Measurements from ENCODE around the gene ZDHHC23.

- TF ChIP-seq, protein P1, sequence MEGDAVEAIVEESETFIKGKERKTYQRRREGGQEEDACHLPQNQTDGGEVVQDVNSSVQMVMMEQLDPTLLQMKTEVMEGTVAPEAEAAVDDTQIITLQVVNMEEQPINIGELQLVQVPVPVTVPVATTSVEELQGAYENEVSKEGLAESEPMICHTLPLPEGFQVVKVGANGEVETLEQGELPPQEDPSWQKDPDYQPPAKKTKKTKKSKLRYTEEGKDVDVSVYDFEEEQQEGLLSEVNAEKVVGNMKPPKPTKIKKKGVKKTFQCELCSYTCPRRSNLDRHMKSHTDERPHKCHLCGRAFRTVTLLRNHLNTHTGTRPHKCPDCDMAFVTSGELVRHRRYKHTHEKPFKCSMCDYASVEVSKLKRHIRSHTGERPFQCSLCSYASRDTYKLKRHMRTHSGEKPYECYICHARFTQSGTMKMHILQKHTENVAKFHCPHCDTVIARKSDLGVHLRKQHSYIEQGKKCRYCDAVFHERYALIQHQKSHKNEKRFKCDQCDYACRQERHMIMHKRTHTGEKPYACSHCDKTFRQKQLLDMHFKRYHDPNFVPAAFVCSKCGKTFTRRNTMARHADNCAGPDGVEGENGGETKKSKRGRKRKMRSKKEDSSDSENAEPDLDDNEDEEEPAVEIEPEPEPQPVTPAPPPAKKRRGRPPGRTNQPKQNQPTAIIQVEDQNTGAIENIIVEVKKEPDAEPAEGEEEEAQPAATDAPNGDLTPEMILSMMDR (IDR thresholded peaks at IDR 0.05), result no peak
- no peak for TF ChIP-seq POLR2A (IDR thresholded peaks at IDR 0.05)
Measured at GRCh38 chr3:113910966-113911365, 36.8 kb upstream of the ZDHHC23 start.

Measured in adrenal gland (tissue), 5 donors.